Measurements from ENCODE around the gene TXNDC15. TPM values are rescaled to one million over a fixed set of nuclear protein-coding genes. Genes with fewer than 3 reads are reported as not detected.

The TXNDC15 gene
- total RNA-seq, 1 donor from 2014 or later: 49.5 TPM

DNA sequence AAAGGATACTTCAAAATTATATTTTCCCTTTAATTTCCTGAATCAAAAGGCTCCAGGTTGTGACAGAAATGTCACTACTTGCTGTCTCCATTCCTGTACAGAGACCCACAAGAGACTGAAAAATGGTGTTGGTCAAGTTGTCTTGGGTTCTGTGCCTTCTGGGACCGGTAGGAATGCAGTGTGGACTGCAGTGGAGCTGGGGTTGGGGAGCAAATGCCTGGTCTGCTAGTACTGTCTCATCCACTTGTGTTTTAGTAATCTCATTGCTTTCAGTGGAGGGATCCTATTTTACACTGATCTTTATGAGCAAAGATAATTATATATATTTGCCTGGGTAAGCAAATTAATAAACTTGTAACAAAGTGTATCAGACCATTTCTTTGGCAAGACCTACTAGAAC lies 69.4 kb downstream of the TXNDC15 start:
- Histone ChIP-seq H3K36me3 (peaks cover 20% of the 10 kb centered on the region), H3K27ac (replicated peaks) (no peak overlapping the region), H3K4me1 (peaks cover 1% of the 10 kb centered on the region), H3K9me3 (replicated peaks) (no peaks in the 10 kb centered on the region), H3K27me3 (ENCODE audit: low read depth) (no peaks in the 10 kb centered on the region), H3K4me3 (no peak overlapping the region)
- DNase-seq: no peak
- intact Hi-C loops (cut with micrococcal nuclease): no loop called here
- TF ChIP-seq, protein P1, sequence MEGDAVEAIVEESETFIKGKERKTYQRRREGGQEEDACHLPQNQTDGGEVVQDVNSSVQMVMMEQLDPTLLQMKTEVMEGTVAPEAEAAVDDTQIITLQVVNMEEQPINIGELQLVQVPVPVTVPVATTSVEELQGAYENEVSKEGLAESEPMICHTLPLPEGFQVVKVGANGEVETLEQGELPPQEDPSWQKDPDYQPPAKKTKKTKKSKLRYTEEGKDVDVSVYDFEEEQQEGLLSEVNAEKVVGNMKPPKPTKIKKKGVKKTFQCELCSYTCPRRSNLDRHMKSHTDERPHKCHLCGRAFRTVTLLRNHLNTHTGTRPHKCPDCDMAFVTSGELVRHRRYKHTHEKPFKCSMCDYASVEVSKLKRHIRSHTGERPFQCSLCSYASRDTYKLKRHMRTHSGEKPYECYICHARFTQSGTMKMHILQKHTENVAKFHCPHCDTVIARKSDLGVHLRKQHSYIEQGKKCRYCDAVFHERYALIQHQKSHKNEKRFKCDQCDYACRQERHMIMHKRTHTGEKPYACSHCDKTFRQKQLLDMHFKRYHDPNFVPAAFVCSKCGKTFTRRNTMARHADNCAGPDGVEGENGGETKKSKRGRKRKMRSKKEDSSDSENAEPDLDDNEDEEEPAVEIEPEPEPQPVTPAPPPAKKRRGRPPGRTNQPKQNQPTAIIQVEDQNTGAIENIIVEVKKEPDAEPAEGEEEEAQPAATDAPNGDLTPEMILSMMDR (IDR thresholded peaks at IDR 0.05; ENCODE audit: borderline replicate concordance): no peak

DNA sequence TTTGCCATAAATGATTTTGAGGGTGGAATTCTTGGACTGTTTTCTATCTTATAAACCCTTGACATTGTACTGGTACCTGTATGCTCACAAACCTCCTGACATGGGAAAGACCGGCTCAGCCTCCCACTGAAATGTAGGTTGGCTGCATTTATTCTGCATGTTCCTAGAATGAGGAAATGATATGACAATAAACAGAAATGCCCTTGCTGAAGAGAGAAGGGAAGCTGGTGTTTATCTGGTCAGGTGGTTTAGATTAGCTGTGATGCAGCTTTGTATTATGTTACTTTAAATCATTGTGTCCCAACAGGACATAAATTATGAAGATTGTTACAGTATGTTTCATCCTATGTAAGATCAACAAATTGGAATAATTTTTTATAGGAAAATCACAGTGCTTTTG lies 70.5 kb downstream of the TXNDC15 start:
- Histone ChIP-seq H3K4me3 (no peak overlapping the region), H3K27me3 (ENCODE audit: low read depth) (no peaks in the 10 kb centered on the region), H3K9me3 (replicated peaks) (no peaks in the 10 kb centered on the region), H3K36me3 (peaks cover 17% of the 10 kb centered on the region), H3K4me1 (peaks cover 12% of the 10 kb centered on the region), H3K27ac (replicated peaks) (no peak overlapping the region)
- TF ChIP-seq, protein P1 (IDR thresholded peaks at IDR 0.05; ENCODE audit: borderline replicate concordance): no peak
- intact Hi-C loops (cut with micrococcal nuclease): no loop called here
- no peak for DNase-seq

DNA sequence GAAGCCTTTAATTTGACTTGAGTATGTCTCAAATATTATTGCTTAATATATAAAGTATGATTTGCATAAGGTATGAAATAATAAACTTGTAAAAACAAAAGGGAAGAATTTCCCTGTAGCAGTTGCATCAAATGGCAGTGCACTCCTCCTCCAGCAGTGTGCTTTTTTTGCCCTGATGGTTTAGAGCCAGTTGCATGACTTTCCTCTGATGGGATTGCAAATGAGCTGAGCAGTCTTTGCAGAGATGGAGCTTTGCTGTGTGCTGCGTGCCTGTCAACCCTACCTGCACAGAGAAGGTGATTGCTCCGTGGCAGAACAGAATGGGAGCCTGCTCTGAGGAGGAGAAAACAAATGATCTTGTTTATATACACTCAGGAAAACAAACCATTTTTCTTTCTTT lies 70.9 kb downstream of the TXNDC15 start:
- no peak overlapping the region for H3K27ac ChIP-seq (replicated peaks)
- TF ChIP-seq, protein P1 (IDR thresholded peaks at IDR 0.05; ENCODE audit: borderline replicate concordance): no peak
- intact Hi-C loops (cut with micrococcal nuclease): no loop called here
- H3K4me3 ChIP-seq: no peak overlapping the region
- peaks cover 13% of the 10 kb centered on the region for H3K4me1 ChIP-seq
- no peaks in the 10 kb centered on the region for H3K9me3 ChIP-seq (replicated peaks)
- H3K27me3 ChIP-seq (ENCODE audit: low read depth): no peaks in the 10 kb centered on the region
- H3K36me3 ChIP-seq: peaks cover 13% of the 10 kb centered on the region
- DNase-seq: no peak

DNA sequence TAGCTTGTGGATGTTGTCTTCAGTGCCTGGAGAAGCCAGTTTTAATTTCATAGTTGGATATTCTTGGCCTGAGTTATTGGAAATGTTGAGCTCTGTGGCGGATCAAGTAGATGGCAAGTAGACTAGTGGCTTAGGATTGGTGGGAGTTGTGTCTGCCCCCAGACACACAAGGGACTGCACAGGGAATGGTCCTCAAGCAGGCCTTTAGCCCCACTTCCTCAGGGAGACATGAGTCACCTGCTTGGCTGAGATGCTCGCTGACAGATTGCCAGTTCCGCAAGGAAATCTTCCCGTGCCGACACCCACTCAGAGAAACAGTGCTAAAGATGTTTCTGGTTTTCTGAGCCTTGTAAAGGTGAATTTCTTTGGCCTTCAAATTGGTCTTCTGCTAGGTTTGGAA lies 74.7 kb downstream of the TXNDC15 start:
- Histone ChIP-seq H3K36me3 (peaks cover 2% of the 10 kb centered on the region), H3K4me1 (peaks cover 13% of the 10 kb centered on the region), H3K9me3 (replicated peaks) (peaks cover 5% of the 10 kb centered on the region), H3K4me3 (no peak overlapping the region), H3K27me3 (ENCODE audit: low read depth) (no peaks in the 10 kb centered on the region), H3K27ac (replicated peaks) (no peak overlapping the region)
- intact Hi-C loops (cut with micrococcal nuclease): no loop called here
- no peak for DNase-seq
- TF ChIP-seq, protein P1 (IDR thresholded peaks at IDR 0.05; ENCODE audit: borderline replicate concordance): no peak

DNA sequence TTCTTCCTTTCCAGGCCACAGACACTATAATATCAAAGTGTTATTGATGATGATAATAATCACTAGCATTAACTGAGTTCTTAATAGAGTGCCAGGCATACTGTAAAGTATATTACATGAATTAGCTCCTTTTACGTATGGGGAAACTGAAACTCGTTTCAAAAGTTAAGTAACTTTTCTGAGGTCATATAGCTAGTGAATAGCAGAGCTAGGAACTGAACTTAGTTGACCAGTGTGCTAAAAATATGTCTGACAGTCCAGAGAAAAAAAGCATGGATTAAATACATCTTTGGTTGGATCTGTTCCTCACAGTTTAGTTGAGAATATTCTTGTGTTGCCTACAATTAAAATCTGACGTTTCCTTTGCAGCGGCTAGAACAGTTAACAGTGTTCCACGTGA lies 75.1 kb downstream of the TXNDC15 start:
- intact Hi-C loops (cut with micrococcal nuclease): no loop called here
- no peaks in the 10 kb centered on the region for H3K27me3 ChIP-seq (ENCODE audit: low read depth)
- TF ChIP-seq, protein P1 (IDR thresholded peaks at IDR 0.05; ENCODE audit: borderline replicate concordance): no peak
- H3K4me1 ChIP-seq: peaks cover 13% of the 10 kb centered on the region
- H3K36me3 ChIP-seq: peaks cover 5% of the 10 kb centered on the region
- H3K9me3 ChIP-seq (replicated peaks): peaks cover 9% of the 10 kb centered on the region
- DNase-seq: no peak
- H3K4me3 ChIP-seq: no peak overlapping the region
- no peak overlapping the region for H3K27ac ChIP-seq (replicated peaks)

Small RNAs within 50 kb of the gene (microRNA-seq; reads per million reads assigned to microRNA genes)
- gene MIR4461: not detected

Other genes with a start within 250 kb of the TXNDC15 start
- 93.5 TPM for gene SAR1B, start 241.5 kb upstream of the TXNDC15 start, total RNA-seq
- 7.5 TPM for gene SEC24A, start 225.6 kb upstream of the TXNDC15 start, total RNA-seq
- 20.2 TPM for gene CAMLG, start 135.8 kb upstream of the TXNDC15 start, total RNA-seq
- gene DDX46, start 115.6 kb upstream of the TXNDC15 start, total RNA-seq: 24.4 TPM
- gene C5orf24, start 28.4 kb upstream of the TXNDC15 start, total RNA-seq: 24.9 TPM
- gene PCBD2, start 30.8 kb downstream of the TXNDC15 start, total RNA-seq: 26.3 TPM
- gene CATSPER3, start 93.5 kb downstream of the TXNDC15 start, total RNA-seq: 0.49 TPM
- not detected for gene PITX1, start 159.9 kb downstream of the TXNDC15 start, total RNA-seq

Measured in left ventricle myocardium inferior (tissue), 1 donor.